MCF 10A (cell line): Measurements from ENCODE around the gene MRI1. TPM values are rescaled to one million over a fixed set of nuclear protein-coding genes. Genes with fewer than 3 reads are reported as not detected.

Experiments used
- BruUV-seq: library from RNA; stranded (reverse); fragments of 400-500 nt; replicated peaks from 2 replicates; lab custom pipeline; 2021; lab: Mats Ljungman, UMichigan
- CTCF ChIA-PET: fragments of 300-600 bp; sonication (Branson Sonifier 250); formaldehyde crosslinking; extraction: SDS; loops from one replicate; lab custom pipeline; 2021; ENCODE audit warnings: antibody characterized with exemption, inconsistent platforms; lab: Yijun Ruan, JAX
- POLR2A ChIA-PET: fragments of 300-600, 350-650 bp; sonication (Branson Sonifier 250); formaldehyde crosslinking; extraction: SDS; loops from one replicate; lab custom pipeline; 2020; ENCODE audit warnings: antibody characterized with exemption, inconsistent platforms; lab: Yijun Ruan, JAX
- DNase-seq: peaks from one replicate; pipeline ENCODE4 v3.0.0-alpha.2; 2018; ENCODE audit not compliant: unreplicated experiment
- H3K27ac Mint-ChIP-seq: one replicate; pipeline ENCODE4 v1.8.0; 2022; ENCODE audit warnings: mild to moderate bottlenecking, low read depth, mixed read lengths; ENCODE audit not compliant: unreplicated experiment
- H3K27me3 Mint-ChIP-seq: one replicate; pipeline ENCODE4 v1.8.0; 2022; ENCODE audit warnings: mixed read lengths; ENCODE audit not compliant: insufficient read depth, unreplicated experiment
- H3K36me3 Mint-ChIP-seq: one replicate; pipeline ENCODE4 v1.8.0; 2022; ENCODE audit warnings: mild to moderate bottlenecking, moderate library complexity, mixed read lengths; ENCODE audit not compliant: insufficient read depth, unreplicated experiment
- H3K4me1 Mint-ChIP-seq: one replicate; pipeline ENCODE4 v1.8.0; 2022; ENCODE audit warnings: mixed read lengths; ENCODE audit not compliant: insufficient read depth, unreplicated experiment
- H3K4me3 Mint-ChIP-seq: one replicate; pipeline ENCODE4 v1.8.0; 2022; ENCODE audit warnings: mild to moderate bottlenecking, moderate library complexity, mixed read lengths; ENCODE audit not compliant: unreplicated experiment
- H3K9me3 Mint-ChIP-seq: one replicate; pipeline ENCODE4 v1.8.0; 2022; ENCODE audit warnings: mixed read lengths; ENCODE audit not compliant: unreplicated experiment
- CTCF ChIP-seq: fragments of 200-600 bp; IDR thresholded peaks from one replicate; pipeline ENCODE4 v1.8.0; 2022; ENCODE audit warnings: antibody characterized with exemption, mild to moderate bottlenecking; ENCODE audit not compliant: unreplicated experiment
- intact Hi-C: fragments of 100-400 bp; cut with micrococcal nuclease; formaldehyde crosslinking; loops from 2 replicates; pipeline ENCODE4 v1.14.1; 2022
- total RNA-seq: library from RNA; stranded (reverse); gene quantifications from 2 replicates; pipeline ENCODE4 v1.2.3, GENCODE V29; 2022

Gene MRI1
- total RNA-seq, 1 experiment from 2014 or later: 27.0 TPM

DNA sequence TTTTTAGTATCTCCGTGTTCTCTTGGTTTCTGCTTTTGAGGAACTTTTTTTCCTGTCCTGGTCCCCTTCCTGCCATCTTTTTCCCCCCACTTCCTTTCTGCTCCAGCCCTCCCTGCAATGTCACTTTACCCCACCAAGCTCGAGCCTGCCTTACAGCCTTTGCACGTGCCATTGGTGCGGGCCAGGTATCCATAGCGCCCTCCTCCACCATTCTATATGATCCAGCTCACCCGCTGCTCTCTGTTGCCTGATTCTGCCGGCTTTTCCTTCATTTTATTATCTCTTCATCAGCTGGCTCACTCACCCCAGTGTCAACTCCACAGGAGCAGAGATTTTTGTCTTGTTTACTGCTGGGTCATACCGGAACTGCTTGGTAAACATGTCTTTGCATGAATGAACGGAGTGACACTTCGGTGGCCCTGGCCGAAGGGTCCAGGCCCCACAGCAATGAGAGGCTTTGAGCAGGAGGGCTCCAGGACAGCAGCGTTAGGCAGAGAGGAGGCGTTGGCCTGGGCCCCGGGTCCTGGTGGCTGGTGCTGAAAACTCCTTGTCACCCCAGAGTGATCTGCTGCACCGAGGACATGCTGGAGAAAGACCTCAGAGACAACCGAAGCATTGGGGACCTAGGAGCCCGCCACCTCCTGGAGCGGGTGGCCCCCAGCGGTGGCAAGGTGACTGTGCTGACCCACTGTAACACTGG is 1.2 kb downstream of the MRI1 start:
- POLR2A ChIA-PET: interaction anchor here (0.7 to 4.8 kb wide), 13 partner anchors 8 to 1213 kb away, joined by 3 to 51 read pairs (median 4); partner anchors contain the start of gene C19orf53
- peak overlapping the region; percentile 81 for H3K4me3 Mint-ChIP-seq
- intact Hi-C loops: no loop called here
- no peaks in the 10 kb centered on the region for H3K27me3 Mint-ChIP-seq
- CTCF ChIA-PET: interaction anchor here (0.7 kb wide), 1 partner anchor 145 kb away, joined by 6 read pairs; no protein-coding TSS in a partner anchor
- peaks cover 17% of the 10 kb centered on the region for H3K4me1 Mint-ChIP-seq
- no peaks in the 10 kb centered on the region for H3K9me3 Mint-ChIP-seq
- TSS peak; percentile 13 for BruUV-seq
- no peak for DNase-seq
- no peak for TF ChIP-seq CTCF
- H3K27ac Mint-ChIP-seq: peak overlapping the region; percentile 81
- peaks cover 54% of the 10 kb centered on the region for H3K36me3 Mint-ChIP-seq

DNA sequence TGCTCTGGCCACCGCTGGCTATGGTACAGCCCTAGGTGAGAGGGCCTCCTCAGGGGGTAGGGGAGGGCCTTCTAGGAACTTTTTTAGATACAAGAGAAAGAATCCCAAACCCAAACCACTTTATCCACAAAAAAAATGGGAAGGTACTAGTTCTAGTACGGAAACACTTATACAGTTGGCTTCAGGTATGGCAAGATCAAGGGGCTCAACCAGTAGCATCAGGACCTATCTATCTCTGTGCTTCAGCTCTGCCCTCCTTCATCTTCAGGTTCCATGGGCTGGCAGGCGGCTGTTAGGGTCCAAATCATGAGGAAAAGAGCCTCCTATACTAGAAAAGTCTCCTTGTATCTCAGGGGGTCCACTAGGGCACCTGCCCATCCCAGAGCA is 1.8 kb downstream of the MRI1 start:
- H3K9me3 Mint-ChIP-seq: no peaks in the 10 kb centered on the region
- H3K4me3 Mint-ChIP-seq: peak overlapping the region; percentile 81
- peaks cover 17% of the 10 kb centered on the region for H3K4me1 Mint-ChIP-seq
- H3K36me3 Mint-ChIP-seq: peaks cover 54% of the 10 kb centered on the region
- no peak for DNase-seq
- H3K27me3 Mint-ChIP-seq: no peaks in the 10 kb centered on the region
- ChIA-PET POLR2A (interaction anchor here (0.7 to 4.8 kb wide), 4 partner anchors 8 to 87 kb away, joined by 3 to 51 read pairs (median 24); partner anchors contain the start of gene C19orf53), CTCF (interaction anchor here (0.6 kb wide), 1 partner anchor 1202 kb away, joined by 3 read pairs; no protein-coding TSS in a partner anchor)
- TF ChIP-seq CTCF: no peak
- intact Hi-C loops: no loop called here
- BruUV-seq: no TSS peak
- peak overlapping the region; percentile 81 for H3K27ac Mint-ChIP-seq

DNA sequence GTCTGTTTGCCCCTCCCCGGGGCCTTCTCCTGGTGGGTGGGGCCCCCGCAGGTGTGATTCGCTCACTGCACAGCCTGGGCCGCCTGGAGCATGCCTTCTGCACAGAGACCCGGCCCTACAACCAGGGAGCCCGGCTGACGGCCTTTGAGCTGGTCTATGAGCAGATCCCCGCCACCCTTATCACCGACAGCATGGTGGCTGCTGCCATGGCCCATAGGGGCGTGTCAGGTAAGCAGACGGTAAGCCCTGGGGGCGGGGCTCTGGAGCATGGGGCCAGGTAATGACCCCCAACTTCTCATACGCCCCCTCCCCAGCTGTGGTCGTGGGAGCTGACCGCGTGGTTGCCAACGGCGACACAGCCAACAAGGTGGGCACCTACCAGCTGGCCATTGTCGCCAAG is 4.2 kb downstream of the MRI1 start:
- ChIA-PET CTCF (no interaction called here), POLR2A (interaction anchor here (1.0 kb wide), 1 partner anchor 16 kb away, joined by 3 read pairs; no protein-coding TSS in a partner anchor)
- Mint-ChIP-seq H3K4me3 (no peak overlapping the region), H3K27ac (no peak overlapping the region), H3K27me3 (no peaks in the 10 kb centered on the region), H3K4me1 (peaks cover 13% of the 10 kb centered on the region), H3K9me3 (no peaks in the 10 kb centered on the region), H3K36me3 (peaks cover 60% of the 10 kb centered on the region)
- BruUV-seq: no TSS peak
- DNase-seq: no peak
- TF ChIP-seq CTCF: no peak
- intact Hi-C loops: no loop called here

GRCh38 chr19:13770013-13770635 is 5.8 kb downstream of the MRI1 start:
- POLR2A ChIA-PET: interaction anchor here (0.7 kb wide), 1 partner anchor 74 kb away, joined by 6 read pairs; no protein-coding TSS in a partner anchor
- no TSS peak for BruUV-seq

More at GRCh38 chr19:13770013-13770635, 5.8 kb downstream of the MRI1 start:
- TF ChIP-seq CTCF: no peak
- no peaks in the 10 kb centered on the region for H3K27me3 Mint-ChIP-seq
- DNase-seq: no peak
- intact Hi-C loops: loop anchor here (5.0 kb wide), 1 partner anchor 173 kb away; no protein-coding TSS in a partner anchor
- H3K36me3 Mint-ChIP-seq: peaks cover 69% of the 10 kb centered on the region
- H3K9me3 Mint-ChIP-seq: no peaks in the 10 kb centered on the region
- H3K4me3 Mint-ChIP-seq: no peak overlapping the region
- CTCF ChIA-PET: interaction anchor here (1.0 kb wide), 1 partner anchor 92 kb away, joined by 4 read pairs; no protein-coding TSS in a partner anchor
- no peak overlapping the region for H3K27ac Mint-ChIP-seq
- peaks cover 13% of the 10 kb centered on the region for H3K4me1 Mint-ChIP-seq
